Sigmoid colon (tissue), 4 donors: ENCODE results near the gene SSR1.

Experiments used
- CTCF ChIP-seq, 4 experiments: fragments of 450-650 bp in 3 of 4; fragments of 200-600 bp in 1 of 4; IDR thresholded peaks; one replicate each; pipeline ENCODE4 v1.5.1; 2016 to 2019; ENCODE audit warnings: antibody characterized with exemption in 4 of 4, mild to moderate bottlenecking in 3 of 4, moderate library complexity in 2 of 4
- EP300 ChIP-seq, 4 donors: sonication (generic); formaldehyde crosslinking; IDR thresholded peaks; one replicate each; pipeline ENCODE4 v1.6.1; 2017; ENCODE audit warnings: antibody characterized with exemption in 4 of 4
- POLR2A ChIP-seq, 2 donors: fragments of 450-650 bp; IDR thresholded peaks; one replicate each; pipeline ENCODE4 v1.6.1; 2016; ENCODE audit warnings: antibody characterized with exemption in 2 of 2, mild to moderate bottlenecking in 2 of 2, moderate library complexity in 2 of 2
- POLR2AphosphoS5 ChIP-seq, 4 donors: sonication (generic); formaldehyde crosslinking; IDR thresholded peaks; one replicate each; pipeline ENCODE4 v1.6.1; 2017; ENCODE audit warnings: antibody characterized with exemption in 4 of 4

- TF ChIP-seq CTCF (IDR thresholded peaks at IDR 0.05) (no peak), POLR2A (IDR thresholded peaks at IDR 0.05) (no peak), POLR2AphosphoS5 (IDR thresholded peaks at IDR 0.05) (no peak), EP300 (IDR thresholded peaks at IDR 0.05) (no peak)
These were observed 75.3 kb downstream of the SSR1 start for GRCh38 chr6:7237653-7238188.
